VCaP (cell line): Measurements from ENCODE around the gene TRMT1.

ENCODE experiments used
- H3K27ac ChIP-seq: fragments of 450-650 bp; 2 replicates; pipeline ENCODE4 v1.5.1; 2017
- TF ChIP-seq, protein P1 (sequence below): fragments of 450-650 bp; conservative IDR thresholded peaks from 2 replicates; pipeline ENCODE4 v1.5.1; 2017; ENCODE audit warnings: mild to moderate bottlenecking, moderate library complexity

Gene TRMT1

DNA sequence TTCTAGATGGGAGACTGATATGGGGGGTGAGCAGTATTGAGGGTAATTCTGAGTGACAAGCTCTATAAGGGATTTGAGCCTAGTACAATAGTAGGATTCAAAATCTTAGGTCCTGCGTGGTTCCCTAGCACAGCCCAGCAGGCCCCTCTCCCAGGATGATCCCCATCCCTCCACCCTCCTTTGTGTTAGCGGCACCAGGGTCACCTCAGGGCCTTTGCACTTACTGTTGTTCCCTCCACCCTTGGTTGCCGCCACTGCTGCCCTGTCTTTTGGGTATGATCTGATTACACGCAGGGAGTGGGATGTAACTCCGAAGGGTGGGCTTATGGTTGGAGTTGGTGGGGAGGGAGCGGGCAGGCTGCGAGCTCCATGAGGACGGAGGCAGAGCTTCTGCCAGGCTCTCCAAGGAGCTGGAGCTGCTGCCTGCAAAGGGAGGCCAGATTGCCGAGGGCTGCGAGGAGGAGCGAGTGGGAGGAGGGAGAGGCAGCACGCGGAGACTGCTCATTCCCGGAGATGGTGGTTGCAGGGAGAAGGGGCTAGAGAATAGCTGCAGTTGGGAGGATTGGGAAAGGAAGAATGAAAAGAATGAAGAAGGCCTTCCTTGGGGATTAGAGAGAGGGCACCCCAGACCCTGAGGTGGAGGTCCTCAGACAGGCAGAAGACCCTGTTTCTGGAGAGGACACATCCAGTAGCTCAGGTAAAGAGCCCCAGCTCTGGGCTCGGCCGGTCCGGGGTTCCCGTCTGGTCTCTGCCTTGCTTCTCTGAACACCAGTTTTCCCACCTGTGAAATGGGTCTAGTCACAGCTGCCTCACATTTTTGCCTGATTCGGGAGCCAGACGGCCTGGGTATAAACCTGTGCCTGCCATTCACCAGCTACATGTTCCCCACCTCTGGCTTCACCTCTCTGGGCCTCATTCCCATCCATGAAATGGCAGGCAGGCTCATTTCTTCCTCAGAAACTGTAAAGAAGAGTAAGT is 6.7 kb upstream of the TRMT1 start:
- H3K27ac ChIP-seq: no peak overlapping the region

DNA sequence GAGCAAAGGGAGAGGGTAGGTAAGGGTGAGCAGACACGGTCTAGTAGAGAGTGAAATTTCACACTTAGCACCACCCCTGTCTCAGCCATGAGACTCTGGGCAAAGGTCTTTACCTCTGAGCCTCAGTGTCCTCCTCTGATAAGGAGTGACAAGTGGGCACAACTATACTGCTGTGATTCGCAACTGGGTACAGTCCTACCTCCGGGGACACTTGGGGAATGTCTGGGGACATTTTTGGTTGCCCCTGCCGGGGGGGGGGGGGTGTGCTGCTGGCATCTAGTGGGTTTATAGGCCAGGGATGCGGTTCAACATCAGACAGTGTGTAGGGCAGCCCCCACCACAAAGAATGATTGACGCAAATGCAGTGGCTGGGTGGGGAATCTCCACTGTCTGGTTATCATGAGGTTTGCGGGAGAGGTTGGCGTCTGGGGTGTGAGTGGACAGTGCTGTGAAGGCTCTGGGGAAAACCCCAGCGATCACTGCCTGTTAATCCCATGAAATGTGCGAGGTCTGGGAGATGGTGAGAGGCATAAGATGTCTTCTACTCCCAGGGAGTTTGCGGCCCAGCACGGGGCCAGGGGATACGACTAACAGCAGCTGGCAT is 5.8 kb upstream of the TRMT1 start:
- TF ChIP-seq, protein P1, sequence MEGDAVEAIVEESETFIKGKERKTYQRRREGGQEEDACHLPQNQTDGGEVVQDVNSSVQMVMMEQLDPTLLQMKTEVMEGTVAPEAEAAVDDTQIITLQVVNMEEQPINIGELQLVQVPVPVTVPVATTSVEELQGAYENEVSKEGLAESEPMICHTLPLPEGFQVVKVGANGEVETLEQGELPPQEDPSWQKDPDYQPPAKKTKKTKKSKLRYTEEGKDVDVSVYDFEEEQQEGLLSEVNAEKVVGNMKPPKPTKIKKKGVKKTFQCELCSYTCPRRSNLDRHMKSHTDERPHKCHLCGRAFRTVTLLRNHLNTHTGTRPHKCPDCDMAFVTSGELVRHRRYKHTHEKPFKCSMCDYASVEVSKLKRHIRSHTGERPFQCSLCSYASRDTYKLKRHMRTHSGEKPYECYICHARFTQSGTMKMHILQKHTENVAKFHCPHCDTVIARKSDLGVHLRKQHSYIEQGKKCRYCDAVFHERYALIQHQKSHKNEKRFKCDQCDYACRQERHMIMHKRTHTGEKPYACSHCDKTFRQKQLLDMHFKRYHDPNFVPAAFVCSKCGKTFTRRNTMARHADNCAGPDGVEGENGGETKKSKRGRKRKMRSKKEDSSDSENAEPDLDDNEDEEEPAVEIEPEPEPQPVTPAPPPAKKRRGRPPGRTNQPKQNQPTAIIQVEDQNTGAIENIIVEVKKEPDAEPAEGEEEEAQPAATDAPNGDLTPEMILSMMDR: no peak
- H3K27ac ChIP-seq: no peak overlapping the region

More for the DNA sequence above, 6.7 kb upstream of the TRMT1 start:
- TF ChIP-seq, protein P1: no peak

DNA sequence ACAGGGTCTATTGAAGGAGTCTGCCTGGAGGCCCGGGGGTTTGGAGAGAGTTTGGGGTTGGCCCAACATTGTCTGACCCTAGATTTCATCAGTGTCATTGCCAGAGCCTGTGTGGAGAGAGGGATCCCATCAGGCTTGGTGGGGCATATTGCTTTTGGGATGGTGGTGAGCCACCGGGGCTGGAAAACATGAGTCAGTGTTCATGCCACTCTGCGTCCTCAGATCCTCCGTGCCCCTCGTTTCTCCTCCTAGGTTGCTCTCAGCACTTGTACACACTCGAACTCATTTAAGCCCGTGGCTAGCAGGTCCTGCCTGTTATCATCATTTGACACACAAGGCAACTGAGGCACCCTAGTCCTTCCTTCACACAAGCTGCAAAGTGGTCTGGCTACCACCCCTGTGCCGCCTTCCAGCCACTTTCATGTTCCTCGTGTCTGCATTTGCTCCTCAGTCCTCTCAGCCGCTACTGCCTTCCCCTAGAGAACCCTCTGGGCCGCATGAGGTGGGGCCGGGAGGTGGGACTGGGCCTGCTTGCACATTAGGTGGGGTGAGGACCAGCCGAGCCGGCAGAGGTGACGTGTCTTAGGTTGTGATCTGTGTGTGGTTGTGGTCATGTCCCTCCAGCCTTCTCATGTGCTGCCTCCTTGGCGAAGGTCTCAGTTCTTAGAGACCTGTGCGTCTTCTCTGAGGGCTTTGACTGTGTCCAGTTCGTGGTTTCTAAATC is 5.2 kb upstream of the TRMT1 start:
- TF ChIP-seq, protein P1: no peak

DNA sequence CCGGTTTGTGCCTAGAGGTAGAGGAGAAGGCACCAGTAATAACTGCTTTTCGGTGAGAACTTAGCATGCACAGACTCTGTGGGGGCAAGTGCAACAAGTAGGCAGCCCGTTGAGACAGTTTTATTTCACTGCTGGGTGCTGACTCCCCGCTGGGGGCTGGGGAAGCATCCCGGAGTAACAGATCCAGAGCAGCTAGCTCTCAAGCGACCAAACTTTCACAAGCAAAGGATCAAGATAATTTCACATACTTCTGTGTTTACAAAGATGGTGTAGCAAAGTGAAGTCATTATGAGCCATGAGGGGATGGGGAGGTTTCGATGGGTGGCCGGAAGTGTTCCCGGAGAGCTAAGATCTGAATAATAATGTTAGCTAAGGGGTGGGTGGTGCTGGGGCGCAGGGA is 4.3 kb upstream of the TRMT1 start:
- TF ChIP-seq, protein P1: no peak
- H3K27ac ChIP-seq: no peak overlapping the region

More for the DNA sequence above, 5.2 kb upstream of the TRMT1 start:
- no peak overlapping the region for H3K27ac ChIP-seq

DNA sequence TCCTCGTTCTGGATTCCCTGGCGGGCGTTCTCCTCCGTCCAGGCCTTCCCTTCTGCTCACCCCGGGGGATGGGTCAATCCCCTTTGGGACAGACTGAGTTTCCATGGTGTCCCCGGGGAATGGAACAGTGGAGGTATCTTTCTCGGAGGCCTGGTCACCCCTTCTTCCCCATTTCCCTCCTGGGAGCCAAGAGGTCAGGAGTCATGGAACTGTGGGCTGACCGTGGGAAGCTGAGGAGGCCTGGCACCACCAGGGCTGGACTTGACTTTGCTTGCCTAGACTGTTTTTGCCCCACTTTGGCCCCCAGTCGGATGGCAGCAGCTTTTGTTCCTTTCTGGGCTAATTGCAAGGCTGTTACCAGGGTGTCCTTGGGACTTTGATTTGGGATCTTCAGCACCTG is 3.5 kb upstream of the TRMT1 start:
- TF ChIP-seq, protein P1: no peak
- no peak overlapping the region; the same call in 1 of the 2 replicates for H3K27ac ChIP-seq

DNA sequence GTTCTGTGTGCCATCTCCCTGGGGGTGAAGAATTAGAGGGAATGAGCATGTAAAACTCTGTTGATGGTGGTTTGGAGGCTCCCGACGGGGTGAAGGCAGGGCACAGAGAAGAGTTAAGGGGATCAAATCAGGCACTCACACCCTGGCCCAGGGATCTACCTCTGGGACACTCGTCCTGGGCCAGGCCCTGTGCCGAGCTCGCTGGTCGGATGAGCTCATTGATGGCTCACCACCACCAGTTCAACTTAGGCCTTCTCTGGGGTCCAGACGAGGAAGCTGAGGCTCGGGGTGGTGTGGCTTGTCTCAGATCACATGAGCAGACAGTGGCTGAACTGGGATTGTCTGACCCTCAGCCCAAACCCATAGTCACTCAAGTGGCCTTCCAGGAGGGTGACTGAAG is 3.1 kb upstream of the TRMT1 start:
- peak overlapping the region; percentile 84; the same call in 1 of the 2 replicates for H3K27ac ChIP-seq
- TF ChIP-seq, protein P1: no peak
